Neuronal stem cell (in vitro differentiated cells): Measurements from ENCODE around the gene VAMP2.

Experiments
- DNase-seq: peaks from one replicate; pipeline ENCODE4 v3.0.0-alpha.2; 2013; ENCODE audit warnings: low spot score
- H2AFZ ChIP-seq: one replicate; pipeline ENCODE4 v1.6.1; 2013; ENCODE audit warnings: mild to moderate bottlenecking, low read length, inconsistent platforms
- H2AK5ac ChIP-seq: 2 replicates; pipeline ENCODE4 v1.6.1; 2013; ENCODE audit warnings: low read depth, mild to moderate bottlenecking, inconsistent platforms, low read length, moderate library complexity, mixed read lengths
- H2BK120ac ChIP-seq: 2 replicates; pipeline ENCODE4 v1.6.1; 2013; ENCODE audit warnings: low read depth, mild to moderate bottlenecking, inconsistent platforms, low read length, moderate library complexity, mixed read lengths
- H2BK12ac ChIP-seq: one replicate; pipeline ENCODE4 v1.6.1; 2013; ENCODE audit warnings: low read length, inconsistent platforms
- H2BK15ac ChIP-seq: 2 replicates; pipeline ENCODE4 v1.6.1; 2013; ENCODE audit warnings: mild to moderate bottlenecking, low read length, inconsistent platforms, mixed read lengths
- H2BK5ac ChIP-seq: one replicate; pipeline ENCODE4 v1.6.1; 2013; ENCODE audit warnings: inconsistent platforms, mild to moderate bottlenecking, low read length, moderate library complexity
- H3K14ac ChIP-seq: one replicate; pipeline ENCODE4 v1.6.1; 2013; ENCODE audit warnings: low read length, inconsistent platforms
- H3K18ac ChIP-seq: 2 replicates; pipeline ENCODE4 v1.6.1; 2013; ENCODE audit warnings: low read length, inconsistent platforms
- H3K23ac ChIP-seq: 2 replicates; pipeline ENCODE4 v1.6.1; 2013; ENCODE audit warnings: low read depth, mild to moderate bottlenecking, mixed read lengths, low read length, inconsistent platforms; ENCODE audit not compliant: poor library complexity
- H3K27ac ChIP-seq: replicated peaks from 3 replicates; pipeline ENCODE4 v1.5.1; 2013; ENCODE audit warnings: low read length, inconsistent platforms
- H3K27me3 ChIP-seq, 3 experiments: 2 replicates each; pipeline ENCODE4 v1.6.1; 2013; ENCODE audit warnings: low read length in 3 of 3, mild to moderate bottlenecking in 2 of 3, inconsistent platforms in 1 of 3, low read depth in 1 of 3, mixed read lengths in 1 of 3, moderate library complexity in 1 of 3; ENCODE audit not compliant: control insufficient read depth in 3 of 3, insufficient read depth in 3 of 3
- H3K36me3 ChIP-seq, 2 donors: replicated peaks in 1 of 2; 2 replicates each; pipeline ENCODE4 v1.6.1; 2013; ENCODE audit warnings: low read length in 2 of 2; ENCODE audit not compliant: control insufficient read depth in 2 of 2, insufficient read depth in 2 of 2
- H3K4ac ChIP-seq: 2 replicates; pipeline ENCODE4 v1.6.1; 2013; ENCODE audit warnings: inconsistent platforms, mild to moderate bottlenecking, low read length, moderate library complexity
- H3K4me1 ChIP-seq, 2 donors: 1 replicate in 1 of 2; 2 replicates in 1 of 2; pipeline ENCODE4 v1.6.1; 2013; ENCODE audit warnings: low read length in 2 of 2, low read depth in 1 of 2; ENCODE audit not compliant: control insufficient read depth in 2 of 2, insufficient read depth in 1 of 2
- H3K4me2 ChIP-seq: one replicate; pipeline ENCODE4 v1.6.1; 2013; ENCODE audit warnings: mild to moderate bottlenecking, low read length, inconsistent platforms; ENCODE audit not compliant: insufficient read depth, poor library complexity, severe bottlenecking
- H3K4me3 ChIP-seq, 2 donors: 2 replicates each; pipeline ENCODE4 v1.5.1; 2013; ENCODE audit warnings: low read length in 2 of 2, mild to moderate bottlenecking in 2 of 2, inconsistent platforms in 1 of 2, moderate library complexity in 1 of 2
- H3K79me1 ChIP-seq: one replicate; pipeline ENCODE4 v1.6.1; 2013; ENCODE audit warnings: low read depth, mild to moderate bottlenecking, inconsistent platforms, low read length, moderate library complexity
- H3K9ac ChIP-seq: one replicate; pipeline ENCODE4 v1.6.1; 2013; ENCODE audit warnings: mild to moderate bottlenecking, low read depth, low read length, inconsistent platforms; ENCODE audit not compliant: poor library complexity
- H3K9me3 ChIP-seq, 2 donors: replicated peaks in 1 of 2; 2 replicates each; pipeline versions ENCODE3 to v1.6.1; 2013; ENCODE audit warnings: low read length in 2 of 2, mild to moderate bottlenecking in 2 of 2, inconsistent platforms in 1 of 2, low read depth in 1 of 2, mixed read lengths in 1 of 2, moderate library complexity in 1 of 2; ENCODE audit not compliant: control insufficient read depth in 2 of 2, insufficient read depth in 1 of 2
- H4K8ac ChIP-seq: one replicate; pipeline ENCODE4 v1.6.1; 2013; ENCODE audit warnings: low read depth, mild to moderate bottlenecking, inconsistent platforms, low read length, moderate library complexity
- H4K91ac ChIP-seq: one replicate; pipeline ENCODE4 v1.6.1; 2013; ENCODE audit warnings: low read length, low read depth, mild to moderate bottlenecking, inconsistent platforms; ENCODE audit not compliant: poor library complexity
- WGBS, 2 donors: extraction: QIAGEN DNeasy Blood & Tissue Kit; methylation state at CpG; one replicate each; pipeline ENCODE4 v1.1.7; 2013; ENCODE audit warnings: missing lambda C conversion rate in 2 of 2, mixed read lengths in 1 of 2; ENCODE audit not compliant: insufficient read length in 2 of 2, insufficient replicate concordance in 1 of 2; ENCODE audit errors: extremely low coverage in 2 of 2; 5-methylcytosine and 5-hydroxymethylcytosine counted together

VAMP2 gene

GRCh38 chr17:8206536-8206935, 43.8 kb upstream of the VAMP2 start:
- Histone ChIP-seq H2BK12ac (no peak overlapping the region), H3K27ac (no peak overlapping the region), H3K4ac (no peak overlapping the region), H2AFZ (no peak overlapping the region), H3K36me3 (peaks cover 34 to 64% of the 10 kb centered on the region in 2 donors), H2BK5ac (no peak overlapping the region), H3K27me3 (no peaks in the 10 kb centered on the region), H3K4me3 (no peak overlapping the region), H4K8ac (no peak overlapping the region), H3K18ac (no peak overlapping the region), H3K9me3 (no peaks in the 10 kb centered on the region), H3K14ac (no peak overlapping the region), H2BK15ac (no peak overlapping the region), H3K4me1 (peaks cover 6 to 9% of the 10 kb centered on the region in 2 donors), H3K4me2 (no peak overlapping the region), H3K9ac (no peak overlapping the region), H4K91ac (no peak overlapping the region), H2BK120ac (no peak overlapping the region), H2AK5ac (no peak overlapping the region), H3K23ac (no peak overlapping the region), H3K79me1 (peaks cover 15% of the 10 kb centered on the region)
- no CpG with 5 or more reads among the region's 12 CpGs for WGBS, 2 donors
- no peak for DNase-seq

DNA sequence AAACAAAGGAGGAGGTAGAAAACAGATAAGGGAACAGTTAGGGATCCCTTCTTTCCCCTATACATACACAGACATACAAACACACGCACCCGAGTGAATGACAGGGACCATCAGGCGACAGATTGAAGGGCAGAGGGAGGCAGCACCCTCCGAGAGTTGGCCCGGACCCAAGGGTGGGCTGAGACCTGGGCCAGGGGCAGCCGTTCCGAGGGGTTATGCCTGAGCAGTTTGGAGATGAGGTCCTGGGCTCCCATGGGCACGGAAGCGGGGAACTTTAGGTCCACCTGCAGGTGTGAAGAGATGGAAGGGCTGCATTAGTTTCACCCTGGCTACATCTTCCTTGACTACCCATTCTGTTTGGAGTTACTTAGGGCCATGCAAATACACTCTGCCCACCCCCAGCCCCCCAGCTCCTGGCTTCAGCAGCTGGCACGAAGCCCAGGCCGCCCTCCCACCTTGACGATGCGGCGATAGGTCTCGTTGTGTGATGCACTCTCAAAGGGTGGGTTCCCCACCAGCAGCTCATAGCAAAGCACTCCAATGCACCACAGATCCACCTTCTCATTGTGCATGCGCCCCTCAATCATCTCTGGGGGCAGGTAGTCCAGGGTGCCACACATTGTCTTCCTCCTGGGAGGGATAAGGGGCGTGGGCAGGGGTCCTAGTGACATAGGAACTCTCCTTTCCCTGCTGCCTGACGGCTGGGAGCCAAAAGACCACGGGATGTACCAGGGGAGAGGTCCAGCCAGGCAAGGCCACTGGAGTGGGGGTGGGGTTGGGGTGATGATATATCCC, 42.2 kb upstream of the VAMP2 start:
- Histone ChIP-seq H2BK120ac (no peak overlapping the region), H4K8ac (no peak overlapping the region), H2AK5ac (no peak overlapping the region), H3K79me1 (peaks cover 15% of the 10 kb centered on the region), H3K23ac (peak overlapping the region; percentile 89), H3K27me3 (no peaks in the 10 kb centered on the region), H3K9ac (no peak overlapping the region), H2BK15ac (no peak overlapping the region), H3K27ac (no peak overlapping the region), H3K4me3 (peak overlapping the region in 1 of 2 donors; percentile 24), H2AFZ (no peak overlapping the region), H3K4me1 (peaks cover 6 to 9% of the 10 kb centered on the region in 2 donors), H3K18ac (no peak overlapping the region), H2BK5ac (peak overlapping the region; percentile 60), H3K9me3 (no peaks in the 10 kb centered on the region), H3K4ac (no peak overlapping the region), H3K14ac (peak overlapping the region; percentile 31), H3K36me3 (peaks cover 35 to 72% of the 10 kb centered on the region in 2 donors), H2BK12ac (no peak overlapping the region), H3K4me2 (no peak overlapping the region), H4K91ac (no peak overlapping the region)
- no peak for DNase-seq
- no CpG with 5 or more reads among the region's 19 CpGs for WGBS, 2 donors

DNA sequence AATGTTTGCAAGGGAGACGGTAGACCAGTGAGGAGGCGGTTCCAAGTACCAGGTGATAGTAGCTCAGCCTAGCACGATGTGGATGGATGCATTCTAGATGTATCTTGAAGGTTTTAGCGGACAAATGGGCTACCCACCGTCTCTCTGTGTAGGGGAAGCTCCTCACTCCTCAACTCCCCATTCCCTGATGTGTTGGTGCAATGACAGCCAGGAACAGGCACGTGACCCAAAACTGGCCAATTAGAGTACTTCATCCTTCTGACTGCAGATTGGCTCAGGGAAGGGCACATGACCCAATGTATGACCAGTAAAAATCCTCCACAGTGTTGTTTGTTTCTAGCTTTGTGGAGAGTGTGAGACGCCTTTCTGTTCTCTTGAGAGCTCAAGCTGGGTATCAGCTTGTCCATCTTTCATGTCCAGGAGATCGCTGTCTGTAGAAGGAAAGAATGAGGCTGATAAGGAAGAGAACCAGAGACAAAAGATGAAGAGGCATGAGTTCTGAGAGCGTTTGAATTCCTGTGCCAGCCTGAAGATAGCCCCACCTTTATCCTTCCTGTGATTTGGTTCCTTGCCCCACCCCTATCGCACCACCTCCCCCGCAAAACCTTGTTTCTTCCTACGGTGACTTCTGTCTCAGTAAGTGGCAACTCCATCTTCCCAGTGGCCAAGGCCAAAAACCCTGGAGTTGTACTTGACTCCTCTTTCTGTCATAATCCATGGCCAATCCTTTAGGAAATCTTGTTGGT, 29.5 kb upstream of the VAMP2 start:
- H2AK5ac ChIP-seq, result no peak overlapping the region
- peak overlapping the region; percentile 53 for H2AFZ ChIP-seq
- H3K14ac ChIP-seq, result no peak overlapping the region
- no peak overlapping the region for H4K8ac ChIP-seq
- H2BK120ac ChIP-seq, result no peak overlapping the region
- no CpG with 5 or more reads among the region's 12 CpGs for WGBS, 2 donors
- H3K79me1 ChIP-seq, result peaks cover 9% of the 10 kb centered on the region
- no peak overlapping the region for H3K9ac ChIP-seq
- peak overlapping the region; percentile 60 for H3K4me2 ChIP-seq
- no peak overlapping the region for H2BK12ac ChIP-seq
- DNase-seq, result peak; percentile 80
- no peaks in the 10 kb centered on the region for H3K9me3 ChIP-seq
- no peak overlapping the region for H4K91ac ChIP-seq
- H2BK15ac ChIP-seq, result no peak overlapping the region
- peaks cover 0 to 16% (median 3%) of the 10 kb centered on the region in 3 experiments for H3K27me3 ChIP-seq
- no peaks in the 10 kb centered on the region for H3K36me3 ChIP-seq
- H3K23ac ChIP-seq, result no peak overlapping the region
- no peak overlapping the region for H3K18ac ChIP-seq
- peaks cover 18 to 24% of the 10 kb centered on the region in 2 donors for H3K4me1 ChIP-seq
- no peak overlapping the region for H2BK5ac ChIP-seq
- peak overlapping the region; percentile 40 to 76 for H3K4me3 ChIP-seq
- H3K27ac ChIP-seq, result peak overlapping the region; percentile 68
- H3K4ac ChIP-seq, result no peak overlapping the region

DNA sequence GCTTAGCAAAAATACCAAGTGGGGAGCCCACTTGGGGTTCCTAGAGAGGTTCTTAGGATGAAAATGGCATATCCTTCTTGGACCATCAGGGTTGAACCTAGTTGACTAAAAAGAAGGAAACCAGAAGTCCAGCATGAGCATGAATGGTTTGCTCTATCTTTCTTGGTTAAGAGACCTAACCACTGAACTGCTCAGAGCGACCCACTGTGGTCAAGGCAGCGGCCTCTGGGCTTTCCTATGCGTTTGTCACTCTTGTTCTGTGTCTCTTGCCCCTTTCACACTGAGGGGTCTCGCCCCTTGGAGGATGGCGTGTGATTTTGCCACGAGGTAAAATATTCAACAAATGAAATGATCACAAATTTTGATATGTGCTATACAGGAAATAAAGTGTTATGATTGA, 27.8 kb upstream of the VAMP2 start:
- DNase-seq, result no peak
- H3K79me1 ChIP-seq, result peaks cover 9% of the 10 kb centered on the region
- no peaks in the 10 kb centered on the region for H3K36me3 ChIP-seq
- no peak overlapping the region for H2AK5ac ChIP-seq
- no peak overlapping the region for H3K18ac ChIP-seq
- H3K4me2 ChIP-seq, result peak overlapping the region; percentile 64
- no peak overlapping the region for H3K14ac ChIP-seq
- no peak overlapping the region for H3K4ac ChIP-seq
- no peak overlapping the region for H3K9ac ChIP-seq
- H3K27me3 ChIP-seq, result peaks cover 0 to 16% (median 3%) of the 10 kb centered on the region in 3 experiments
- peaks cover 20 to 24% of the 10 kb centered on the region in 2 donors for H3K4me1 ChIP-seq
- peak overlapping the region; percentile 94 for H2AFZ ChIP-seq
- no peak overlapping the region for H2BK12ac ChIP-seq
- no peak overlapping the region for H3K27ac ChIP-seq
- H2BK15ac ChIP-seq, result no peak overlapping the region
- no peak overlapping the region for H2BK5ac ChIP-seq
- peak overlapping the region in 1 of 2 donors; percentile 69 for H3K4me3 ChIP-seq
- H4K91ac ChIP-seq, result no peak overlapping the region
- H3K9me3 ChIP-seq, result no peaks in the 10 kb centered on the region
- no peak overlapping the region for H3K23ac ChIP-seq
- no peak overlapping the region for H2BK120ac ChIP-seq
- WGBS, 2 donors, result no CpG with 5 or more reads among the region's 6 CpGs
- H4K8ac ChIP-seq, result no peak overlapping the region
